Measurements from ENCODE around the gene DYNAP.

The DYNAP gene

DNA sequence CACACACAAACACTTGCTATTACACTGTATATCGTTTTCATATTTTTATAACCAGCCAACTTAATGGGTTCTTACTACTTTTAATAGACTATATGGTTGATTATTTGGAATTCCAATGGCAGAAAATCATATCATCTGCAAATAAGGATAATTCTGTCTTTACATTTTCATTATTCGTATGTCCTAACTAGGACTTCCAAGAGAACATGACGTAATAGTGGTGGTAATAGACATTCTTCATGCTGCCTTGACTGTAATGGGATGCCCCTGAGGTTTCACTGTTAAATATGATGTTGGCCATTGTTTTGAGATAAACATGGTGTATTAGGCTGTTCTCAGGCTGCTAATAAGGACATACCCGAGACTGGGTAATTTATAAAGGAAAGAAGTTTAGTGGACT, 45.2 kb downstream of the DYNAP start:
- DNase-seq (ENCODE audit: low read depth), result no peak

DNA sequence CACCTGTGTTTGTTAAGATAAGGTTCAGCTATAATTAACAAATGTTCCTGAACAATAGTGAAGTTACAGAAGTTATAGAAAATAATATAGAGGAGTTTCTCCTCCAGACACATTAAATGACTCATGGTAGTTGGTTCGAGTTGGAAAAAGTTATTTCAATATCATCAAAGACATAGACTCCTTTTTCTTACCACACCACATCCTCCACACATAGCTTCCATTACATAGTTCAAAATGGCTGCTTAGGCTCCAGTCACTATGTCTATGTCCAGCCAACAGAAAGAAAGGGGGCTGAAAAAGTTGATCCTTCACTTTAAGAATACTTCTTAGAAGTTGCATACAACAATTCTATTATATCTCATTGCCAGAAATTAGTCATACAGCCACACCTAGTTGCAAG, 50.7 kb downstream of the DYNAP start:
- no peak for DNase-seq (ENCODE audit: low read depth)

DNA sequence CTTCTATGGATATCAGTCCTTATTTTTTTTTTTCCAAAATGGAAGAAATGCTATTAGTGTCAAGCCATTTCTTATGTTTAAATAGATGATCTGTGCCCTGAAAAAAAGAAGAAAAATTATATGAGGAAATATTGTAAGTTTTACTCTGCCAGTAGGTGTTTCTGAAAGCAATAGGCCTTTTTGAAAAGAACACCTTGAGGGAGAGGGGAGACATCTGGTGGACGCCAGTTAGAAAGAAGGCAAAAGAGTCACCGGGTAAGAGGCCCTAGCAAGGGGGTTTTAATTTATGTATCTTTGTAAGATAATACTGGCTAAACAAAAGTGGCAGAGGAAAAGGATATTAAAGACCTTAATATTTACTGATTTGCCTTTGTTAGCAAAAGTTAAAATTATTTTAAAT, 56.1 kb downstream of the DYNAP start:
- no peak for DNase-seq (ENCODE audit: low read depth)
